ACC112 (cell line): Measurements from ENCODE around the gene PLPP3.

Experiments
- H2AFZ ChIP-seq: fragments of 200-600 bp; sonication (generic); one replicate; pipeline ENCODE4 v1.6.0; 2017; ENCODE audit warnings: antibody characterized with exemption, low read length; ENCODE audit not compliant: unreplicated experiment
- H3K27ac ChIP-seq: fragments of 200-600 bp; sonication (generic); 2 replicates; pipeline ENCODE4 v1.5.1; 2014; ENCODE audit warnings: low read depth, mild to moderate bottlenecking, antibody characterized with exemption, low read length, moderate library complexity
- H3K27me3 ChIP-seq: fragments of 200-600 bp; sonication (generic); 2 replicates; pipeline ENCODE4 v1.6.1; 2014; ENCODE audit warnings: mild to moderate bottlenecking, antibody characterized with exemption, low read length, moderate library complexity, mixed read lengths; ENCODE audit not compliant: insufficient read depth
- H3K36me3 ChIP-seq: fragments of 200-600 bp; sonication (generic); 2 replicates; pipeline ENCODE4 v1.6.1; 2016; ENCODE audit warnings: mild to moderate bottlenecking, antibody characterized with exemption, low read length, moderate library complexity, mixed read lengths; ENCODE audit not compliant: insufficient read depth
- H3K4me1 ChIP-seq: fragments of 200-600 bp; sonication (generic); one replicate; pipeline ENCODE4 v1.6.1; 2016; ENCODE audit warnings: low read length, mixed read lengths; ENCODE audit not compliant: insufficient read depth, unreplicated experiment, control insufficient read depth
- H3K4me3 ChIP-seq: fragments of 200-600 bp; sonication (generic); 2 replicates; pipeline ENCODE4 v1.5.1; 2014; ENCODE audit warnings: mild to moderate bottlenecking, low read depth, low read length
- H3K79me2 ChIP-seq: fragments of 200-600 bp; sonication (generic); one replicate; pipeline ENCODE4 v1.6.0; 2016; ENCODE audit warnings: low read length; ENCODE audit not compliant: control insufficient read depth, unreplicated experiment, insufficient read depth

The PLPP3 gene

GRCh38 chr1:56534130-56534651 lies 45.2 kb downstream of the PLPP3 start:
- Histone ChIP-seq H3K4me3 (no peak overlapping the region), H3K4me1 (peaks cover 6% of the 10 kb centered on the region), H3K27me3 (no peaks in the 10 kb centered on the region), H3K79me2 (peaks cover 92% of the 10 kb centered on the region), H3K36me3 (peaks cover 58% of the 10 kb centered on the region), H3K27ac (no peak overlapping the region), H2AFZ (no peak overlapping the region)

GRCh38 chr1:56533621-56534020 lies 45.7 kb downstream of the PLPP3 start:
- Histone ChIP-seq H3K4me1 (peaks cover 10% of the 10 kb centered on the region), H3K27ac (no peak overlapping the region)

GRCh38 chr1:56533197-56533596 lies 46.2 kb downstream of the PLPP3 start:
- Histone ChIP-seq H3K36me3 (peaks cover 64% of the 10 kb centered on the region), H3K79me2 (peaks cover 92% of the 10 kb centered on the region), H2AFZ (no peak overlapping the region), H3K27ac (no peak overlapping the region), H3K4me3 (no peak overlapping the region), H3K4me1 (peaks cover 14% of the 10 kb centered on the region), H3K27me3 (no peaks in the 10 kb centered on the region)

More at GRCh38 chr1:56533621-56534020, 45.7 kb downstream of the PLPP3 start:
- Histone ChIP-seq H3K36me3 (peaks cover 61% of the 10 kb centered on the region), H2AFZ (no peak overlapping the region), H3K27me3 (no peaks in the 10 kb centered on the region), H3K79me2 (peaks cover 93% of the 10 kb centered on the region), H3K4me3 (no peak overlapping the region)

- H3K36me3 ChIP-seq, result peaks cover 61% of the 10 kb centered on the region
- H3K4me3 ChIP-seq, result no peak overlapping the region
- peaks cover 23% of the 10 kb centered on the region for H3K4me1 ChIP-seq
- H3K79me2 ChIP-seq, result peaks cover 87% of the 10 kb centered on the region
- no peak overlapping the region for H2AFZ ChIP-seq
- H3K27me3 ChIP-seq, result no peaks in the 10 kb centered on the region
- peak overlapping the region; percentile 4; the same call in 1 of the 2 replicates for H3K27ac ChIP-seq
Measured at GRCh38 chr1:56532350-56532683, 47.0 kb downstream of the PLPP3 start.

GRCh38 chr1:56531624-56532349 lies 47.6 kb downstream of the PLPP3 start:
- H3K79me2 ChIP-seq, result peaks cover 87% of the 10 kb centered on the region
- H2AFZ ChIP-seq, result no peak overlapping the region
- peaks cover 63% of the 10 kb centered on the region for H3K36me3 ChIP-seq
- H3K27me3 ChIP-seq, result no peaks in the 10 kb centered on the region
- peaks cover 29% of the 10 kb centered on the region for H3K4me1 ChIP-seq
- H3K4me3 ChIP-seq, result no peak overlapping the region
- H3K27ac ChIP-seq, result peak overlapping the region; percentile 4; the same call in 1 of the 2 replicates

- Histone ChIP-seq H3K79me2 (peaks cover 75% of the 10 kb centered on the region), H3K4me3 (no peak overlapping the region), H3K27me3 (no peaks in the 10 kb centered on the region), H3K36me3 (peaks cover 54% of the 10 kb centered on the region), H3K27ac (no peak overlapping the region), H3K4me1 (peaks cover 44% of the 10 kb centered on the region), H2AFZ (no peak overlapping the region)
Measured at GRCh38 chr1:56529801-56530200, 49.6 kb downstream of the PLPP3 start.

- Histone ChIP-seq H3K27ac (no peak overlapping the region), H3K27me3 (no peaks in the 10 kb centered on the region), H3K4me1 (peaks cover 44% of the 10 kb centered on the region), H3K4me3 (no peak overlapping the region), H2AFZ (no peak overlapping the region), H3K36me3 (peaks cover 55% of the 10 kb centered on the region), H3K79me2 (peaks cover 57% of the 10 kb centered on the region)
Measured at GRCh38 chr1:56527548-56528302, 51.6 kb downstream of the PLPP3 start.

- H3K4me3 ChIP-seq, result no peak overlapping the region
Measured at GRCh38 chr1:56526571-56527174, 52.7 kb downstream of the PLPP3 start.

GRCh38 chr1:56525489-56526041 lies 53.8 kb downstream of the PLPP3 start:
- Histone ChIP-seq H3K27ac (no peak overlapping the region), H3K79me2 (peaks cover 37% of the 10 kb centered on the region), H3K36me3 (peaks cover 51% of the 10 kb centered on the region), H2AFZ (no peak overlapping the region), H3K27me3 (no peaks in the 10 kb centered on the region), H3K4me1 (peaks cover 38% of the 10 kb centered on the region), H3K4me3 (no peak overlapping the region)

More at GRCh38 chr1:56526571-56527174, 52.7 kb downstream of the PLPP3 start:
- Histone ChIP-seq H3K36me3 (peaks cover 56% of the 10 kb centered on the region), H3K79me2 (peaks cover 47% of the 10 kb centered on the region), H3K27ac (no peak overlapping the region), H3K27me3 (no peaks in the 10 kb centered on the region), H2AFZ (no peak overlapping the region), H3K4me1 (peaks cover 38% of the 10 kb centered on the region)

GRCh38 chr1:56524263-56524662 lies 55.1 kb downstream of the PLPP3 start:
- H3K36me3 ChIP-seq, result peaks cover 59% of the 10 kb centered on the region
- no peak overlapping the region for H2AFZ ChIP-seq
- no peak overlapping the region for H3K27ac ChIP-seq
- peaks cover 45% of the 10 kb centered on the region for H3K4me1 ChIP-seq
- H3K79me2 ChIP-seq, result peaks cover 25% of the 10 kb centered on the region
- no peaks in the 10 kb centered on the region for H3K27me3 ChIP-seq
- no peak overlapping the region for H3K4me3 ChIP-seq
